Measurements from ENCODE around the gene POU6F1.

Gene POU6F1

DNA sequence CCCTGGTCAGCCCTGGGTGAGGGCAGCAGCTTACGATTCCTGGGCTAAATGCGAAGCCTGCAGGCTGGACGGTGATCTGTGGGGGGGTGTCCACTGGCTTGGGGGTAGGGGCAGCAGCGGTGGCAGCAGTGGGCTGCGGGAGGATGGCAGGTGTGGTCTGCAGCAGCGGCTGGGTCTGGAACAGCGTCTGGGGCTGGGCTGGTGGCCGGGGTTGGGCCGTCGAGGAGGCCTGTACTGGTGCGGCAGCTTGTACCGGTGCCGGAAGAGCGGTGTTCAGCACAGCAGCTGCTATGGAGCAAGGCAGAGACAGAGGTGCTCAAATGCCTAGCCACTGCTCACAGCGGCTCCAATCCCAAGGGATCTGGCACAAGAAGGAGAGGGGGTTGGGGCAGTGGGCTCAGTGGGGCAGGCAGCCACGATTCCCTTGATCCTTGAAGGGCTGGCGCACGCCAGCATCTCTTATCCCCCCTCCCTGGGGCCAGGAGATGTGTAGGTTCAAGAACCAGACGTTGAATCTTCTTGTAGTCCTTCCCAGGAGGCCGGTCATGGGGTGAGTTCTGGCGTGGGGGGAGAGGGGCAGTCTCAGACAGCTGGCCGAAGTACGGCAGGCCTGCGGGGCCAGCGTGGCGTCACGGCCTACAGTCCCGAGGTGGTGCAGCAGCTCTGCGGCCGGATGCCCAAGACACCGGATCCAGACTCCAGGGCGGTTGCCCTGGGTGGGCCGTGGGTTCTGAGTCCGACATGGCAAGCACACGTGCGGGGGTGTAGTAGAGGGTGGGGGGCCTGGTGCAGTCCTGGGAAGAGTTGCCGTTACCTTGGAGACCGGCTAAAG is 19.9 kb downstream of the POU6F1 start:
- DNase-seq, result no peak

DNA sequence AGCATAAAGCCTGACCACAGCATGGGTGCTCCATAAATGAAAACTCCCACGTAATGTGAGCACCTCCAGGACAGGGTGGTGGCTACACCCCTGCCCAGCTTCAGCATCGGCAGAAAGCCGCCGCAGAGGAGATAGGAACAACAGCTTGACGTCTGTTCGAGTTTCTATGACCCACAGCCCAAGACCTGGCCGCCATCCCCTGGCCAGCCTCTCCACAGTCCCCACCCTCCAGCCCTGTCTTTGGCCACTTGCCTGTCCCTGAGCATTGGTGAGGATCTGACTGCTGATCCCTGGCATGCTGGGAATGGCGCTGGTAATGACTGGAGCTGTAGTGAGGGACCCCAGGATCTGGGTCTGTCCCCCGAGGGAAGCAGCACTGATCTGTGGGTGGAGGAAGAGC is 21.3 kb downstream of the POU6F1 start:
- DNase-seq, result no peak

DNA sequence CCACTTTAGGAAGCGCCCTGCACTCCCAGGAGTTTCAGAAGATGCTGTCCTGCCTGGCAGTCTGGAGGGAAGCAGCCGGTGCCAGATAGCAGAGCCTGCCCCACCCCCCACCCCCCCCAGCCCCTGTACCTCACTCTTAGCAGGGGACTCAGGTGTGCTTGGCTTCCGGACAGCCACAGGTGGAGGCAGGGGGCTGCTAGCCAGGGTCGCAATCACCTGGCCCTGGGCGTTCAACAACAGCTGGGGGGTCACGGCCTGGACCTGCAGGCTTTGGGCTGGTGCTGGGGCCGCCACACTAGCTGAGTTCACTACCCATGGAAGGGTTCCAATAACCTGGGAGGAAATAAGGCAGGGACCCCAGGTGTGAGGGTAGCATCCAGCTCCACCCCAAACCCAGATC is 22.0 kb downstream of the POU6F1 start:
- no peak for DNase-seq

DNA sequence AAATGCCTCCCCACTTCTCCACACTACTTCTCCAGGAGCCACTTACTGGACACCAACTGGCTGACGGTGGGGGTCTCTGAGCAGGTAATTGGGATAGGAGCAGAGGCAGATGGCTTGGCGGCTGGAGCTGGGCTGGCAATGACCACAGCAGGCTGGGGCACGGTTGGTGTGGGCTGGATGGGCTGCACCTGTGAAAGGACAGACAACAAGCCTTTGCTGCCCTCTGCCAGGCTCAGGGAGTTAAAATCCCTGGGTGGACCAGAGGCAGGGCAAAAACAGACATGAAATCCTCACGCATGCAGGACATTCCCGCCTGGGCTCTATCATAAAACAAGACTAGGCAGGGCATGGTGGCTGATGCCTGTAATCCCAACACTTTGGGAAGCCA is 25.6 kb downstream of the POU6F1 start:
- DNase-seq, result no peak

DNA sequence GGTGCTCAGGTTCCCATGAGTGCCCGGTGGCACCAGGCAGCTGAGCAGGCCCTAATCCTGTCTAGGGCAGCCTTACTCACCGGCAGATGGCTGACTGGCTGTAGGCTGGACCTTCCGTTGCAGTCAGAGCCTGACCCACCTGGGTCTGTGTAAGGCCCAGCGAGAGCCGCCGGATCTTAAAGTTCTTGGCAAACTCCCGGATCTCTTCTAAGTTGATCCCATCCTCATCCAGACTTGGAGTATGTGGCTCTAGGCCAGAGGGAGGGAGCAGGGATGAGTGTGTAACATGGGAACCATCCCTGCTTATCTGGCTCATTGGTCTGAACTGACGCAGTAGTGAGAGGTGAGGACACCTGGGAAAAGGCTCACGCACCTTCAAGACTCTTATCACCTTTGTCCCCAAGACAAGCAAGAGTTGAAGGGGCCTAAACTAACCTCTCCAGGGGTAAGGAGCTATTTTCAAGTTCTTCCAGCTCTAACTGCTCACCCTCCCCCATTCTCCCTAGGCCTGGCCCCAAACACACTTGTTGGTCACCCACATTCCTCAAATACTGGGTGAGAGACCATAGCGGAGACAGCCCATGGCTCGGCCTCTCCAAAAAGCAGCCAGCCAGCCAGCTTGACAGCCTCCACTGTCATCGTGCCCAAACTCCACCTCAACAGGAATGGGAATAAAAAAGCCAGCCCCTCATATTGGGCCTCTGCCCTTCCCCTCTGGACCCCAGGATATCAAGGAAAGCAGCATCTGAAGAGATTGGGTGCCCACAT is 26.2 kb downstream of the POU6F1 start:
- DNase-seq, result no peak

DNA sequence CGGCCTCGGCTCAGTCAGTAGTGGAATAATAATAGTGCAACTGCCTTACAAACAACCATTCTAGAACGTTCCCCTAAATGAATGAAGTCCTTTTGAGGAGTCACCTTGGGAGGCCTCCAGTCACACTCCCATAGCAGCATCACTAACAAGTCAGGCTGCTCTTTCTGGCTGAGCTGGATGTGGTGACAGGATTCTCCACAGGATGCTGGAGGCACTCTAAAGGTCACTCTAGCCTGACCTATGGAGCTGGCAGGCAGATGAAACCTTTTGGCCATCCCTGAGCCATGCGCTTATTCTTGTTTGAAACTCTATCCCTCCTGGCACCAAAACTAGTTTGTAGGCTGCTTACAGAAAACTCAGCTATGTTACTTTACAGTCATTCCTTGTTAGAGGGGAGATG is 27.0 kb downstream of the POU6F1 start:
- no peak for DNase-seq

DNA sequence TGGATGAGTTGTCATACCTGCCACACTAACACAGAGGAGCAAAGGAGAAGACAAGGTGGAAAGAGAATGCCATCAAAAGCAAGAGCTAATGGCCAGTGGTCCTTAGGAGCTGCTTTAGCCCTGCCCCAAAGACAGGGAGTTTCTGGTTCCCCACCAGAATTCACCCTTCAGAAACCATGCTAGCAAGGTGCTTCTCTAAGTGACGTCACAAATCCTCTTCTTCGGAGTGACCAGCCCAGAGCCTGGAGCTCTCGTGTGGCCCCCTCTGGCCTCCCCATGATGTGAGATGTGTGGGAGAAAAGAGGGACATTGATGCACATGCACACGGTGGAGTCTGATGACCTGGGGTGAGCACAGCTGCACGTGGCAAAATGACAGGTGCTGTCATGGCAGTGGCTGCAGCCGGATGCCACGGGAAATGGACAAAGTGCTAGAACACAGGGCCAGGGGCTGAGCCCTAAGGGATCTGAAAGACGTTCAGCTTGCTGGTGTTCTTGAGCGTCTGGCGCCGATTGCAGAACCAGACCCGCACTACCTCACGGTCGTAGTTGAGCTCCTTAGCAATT is 28.0 kb downstream of the POU6F1 start:
- no peak for DNase-seq

DNA sequence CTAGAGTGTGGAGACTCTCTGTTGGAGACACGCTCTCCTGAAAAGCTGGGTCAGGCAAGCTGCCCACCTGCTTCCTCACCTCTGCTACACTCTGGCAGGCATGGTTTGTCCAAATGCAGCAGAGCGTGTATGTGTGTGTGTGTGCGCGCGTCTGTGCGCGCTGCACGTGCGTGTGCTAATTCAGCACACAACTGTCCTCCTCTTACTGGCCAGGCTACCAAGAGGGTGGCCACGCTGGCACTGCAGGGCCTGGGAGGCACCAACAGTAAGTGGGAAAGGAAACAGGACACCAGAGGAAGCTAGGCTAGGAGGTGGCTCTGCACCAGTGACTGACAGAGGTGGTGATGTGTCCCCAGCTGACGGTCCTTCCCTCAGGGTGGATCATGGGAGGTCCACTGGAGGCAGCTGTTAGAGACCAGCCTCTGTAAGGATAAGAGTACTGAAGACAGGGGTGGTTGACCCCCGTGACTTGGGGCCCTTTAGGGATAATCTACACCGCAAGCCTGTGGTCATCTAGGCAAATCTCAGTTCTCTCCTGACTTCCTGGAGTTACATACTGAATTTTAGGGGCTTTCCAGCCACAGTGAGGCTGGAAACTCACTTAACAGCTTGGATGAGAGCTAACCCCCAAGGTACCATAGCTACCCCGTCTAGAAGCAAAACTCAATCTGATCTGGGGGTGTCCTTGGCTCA is 29.4 kb downstream of the POU6F1 start:
- no peak for DNase-seq

DNA sequence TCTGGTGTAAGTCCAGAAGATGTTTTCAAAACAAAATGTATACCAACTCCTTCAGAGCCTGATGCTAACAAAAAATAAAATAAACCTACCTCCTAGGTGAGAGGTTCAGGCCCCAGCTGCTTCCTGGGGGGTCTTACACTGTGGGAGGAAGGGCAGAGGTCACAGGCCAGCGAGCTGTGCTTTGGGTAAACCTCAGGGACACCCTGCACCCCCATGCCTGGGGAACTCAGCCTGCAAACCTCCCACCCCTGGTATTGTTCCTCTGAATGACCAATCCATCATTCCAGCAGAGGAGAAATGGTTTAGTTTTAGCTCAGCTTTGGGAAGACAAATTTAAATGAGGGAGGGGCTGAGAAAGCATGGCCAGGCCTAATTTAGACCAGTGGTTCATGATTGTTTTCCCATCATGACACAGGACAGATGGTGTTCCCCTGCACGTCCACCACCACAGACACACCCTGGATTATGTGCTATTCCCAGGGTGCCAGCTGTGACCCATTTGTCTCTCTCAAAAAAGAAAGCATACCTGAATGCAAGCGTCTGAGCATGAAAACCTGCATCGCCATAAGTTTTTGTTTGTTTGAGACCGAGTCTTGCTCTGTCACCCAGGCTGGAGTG is 30.4 kb downstream of the POU6F1 start:
- no peak for DNase-seq

DNA sequence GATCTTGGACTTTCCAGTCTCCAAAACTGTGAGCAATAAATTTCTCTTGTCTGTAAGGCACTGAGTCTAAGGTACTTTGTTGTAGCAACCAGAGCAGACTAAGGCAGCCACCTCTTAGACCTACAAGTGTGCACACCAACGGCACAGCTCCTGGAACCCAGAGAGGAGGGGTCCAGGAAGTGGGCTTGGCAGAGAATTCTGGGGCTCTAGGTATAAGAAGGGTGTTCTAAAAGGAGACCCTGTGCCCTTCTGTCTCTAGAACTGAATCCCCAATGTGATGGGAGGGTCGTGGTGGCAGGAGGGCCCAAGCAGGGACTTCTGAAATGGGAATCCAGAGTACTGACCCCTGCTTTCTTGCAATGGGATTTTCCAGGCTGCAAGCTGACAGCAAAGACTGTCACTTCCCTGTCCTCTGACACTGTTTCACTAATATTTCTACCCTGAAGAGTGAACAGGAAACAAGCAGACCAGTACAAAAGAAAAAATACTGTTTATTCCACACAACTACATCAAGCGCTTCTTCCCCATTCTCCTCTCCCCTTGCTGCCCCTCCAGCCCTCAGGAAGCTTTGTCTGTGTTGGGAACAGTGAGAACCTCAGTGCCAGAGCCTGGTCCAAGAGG is 31.3 kb downstream of the POU6F1 start:
- DNase-seq, result no peak

DNA sequence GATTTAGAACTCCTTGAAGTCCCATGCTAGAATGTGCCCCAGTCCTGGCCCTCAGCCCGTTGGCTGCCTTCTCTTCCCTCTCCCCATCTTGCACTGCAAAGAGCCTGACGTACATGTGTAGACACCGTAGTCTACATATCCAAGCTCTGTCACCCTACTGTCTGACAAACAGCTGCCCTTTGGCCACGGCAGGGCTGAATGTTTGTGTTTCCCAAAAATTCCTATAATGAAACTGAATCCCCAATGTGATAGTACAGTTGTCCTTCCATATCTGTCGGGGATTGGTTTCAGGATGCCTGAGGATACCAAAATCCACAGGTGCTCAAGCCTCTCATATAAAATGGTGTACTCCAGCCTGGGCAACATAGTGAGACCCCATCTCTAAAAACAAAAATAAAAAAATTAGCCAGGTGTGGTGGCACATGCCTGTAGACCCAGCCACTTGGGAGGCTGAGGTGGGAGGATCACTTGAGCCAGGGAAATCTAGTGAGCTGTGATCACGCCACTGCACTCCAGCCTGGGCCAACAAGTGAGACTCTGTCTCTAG is 32.6 kb downstream of the POU6F1 start:
- DNase-seq, result no peak

DNA sequence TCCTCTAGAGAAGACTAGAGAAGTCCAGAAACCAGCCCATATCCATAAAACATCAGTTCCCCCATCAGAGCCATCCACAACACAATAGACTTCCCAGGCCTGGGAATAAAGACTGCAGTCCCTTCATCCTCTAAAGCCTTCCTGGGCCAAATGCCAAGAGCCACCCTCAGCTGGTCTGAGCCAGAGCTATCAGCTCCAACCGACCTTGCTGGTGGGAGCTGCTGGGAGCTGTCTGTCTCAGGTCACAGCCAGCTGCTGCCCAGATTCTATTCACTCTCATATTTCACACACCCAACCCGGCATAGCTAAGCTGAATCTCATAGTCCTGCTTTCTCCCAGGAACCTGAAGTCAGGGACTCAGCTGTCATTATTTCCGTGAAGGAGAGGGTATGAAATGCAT is 34.0 kb downstream of the POU6F1 start:
- DNase-seq, result no peak

DNA sequence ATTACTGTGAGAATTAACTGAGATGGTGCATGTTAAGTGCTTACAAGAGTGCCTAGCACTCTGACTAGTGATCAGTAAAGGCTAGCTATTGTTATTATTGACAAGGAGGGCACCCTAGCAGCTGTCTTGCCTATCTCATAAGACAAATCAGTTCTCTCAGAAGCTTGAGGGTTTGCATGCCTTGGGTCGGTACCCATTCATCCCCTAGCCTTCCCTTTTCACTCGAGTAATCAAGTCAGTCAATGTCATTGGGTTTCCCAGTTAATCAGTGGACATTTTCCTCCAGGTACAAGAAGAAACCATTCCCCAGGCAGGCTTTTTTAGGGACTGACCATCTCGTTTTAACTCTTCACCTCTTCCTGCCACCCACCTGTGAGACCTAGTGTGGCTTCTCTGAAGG is 34.5 kb downstream of the POU6F1 start:
- DNase-seq, result no peak

DNA sequence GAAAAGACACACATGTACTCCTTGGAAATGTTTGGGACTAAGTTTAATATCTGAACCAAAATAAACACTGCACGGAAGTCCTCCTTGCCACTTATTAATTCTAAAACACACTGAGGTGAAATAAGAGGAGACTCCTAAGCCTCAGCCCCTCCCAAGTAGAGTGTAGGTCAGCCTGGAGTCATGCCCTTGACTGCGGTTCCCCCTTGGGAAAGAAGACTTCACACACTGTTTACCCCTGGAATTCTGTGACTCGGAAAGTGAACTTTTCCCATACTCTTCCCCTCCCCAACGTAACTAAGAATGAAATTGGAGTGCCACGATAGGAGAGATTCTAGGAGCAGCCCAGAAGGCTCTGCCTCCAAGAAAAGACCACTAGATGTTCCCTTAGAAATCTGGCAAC is 36.3 kb downstream of the POU6F1 start:
- no peak for DNase-seq

DNA sequence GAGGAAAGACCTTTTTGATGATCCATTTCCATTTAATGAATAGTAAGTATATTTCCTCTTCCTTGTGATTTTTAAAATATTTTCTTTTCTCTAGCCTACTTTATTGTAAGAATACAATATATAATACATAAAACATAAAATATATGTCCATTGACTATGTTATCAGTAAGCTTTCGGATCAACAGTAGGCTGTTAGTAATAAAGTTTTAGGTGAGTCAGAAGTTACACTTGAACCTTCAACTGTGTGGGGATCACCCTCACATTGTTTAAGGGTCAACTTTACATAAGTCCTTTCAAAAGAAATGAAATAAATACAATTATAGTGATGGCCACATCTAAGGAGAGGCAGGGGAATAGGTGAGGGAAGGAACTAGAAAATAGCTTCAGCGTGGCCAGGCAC is 40.0 kb downstream of the POU6F1 start:
- no peak for DNase-seq

DNA sequence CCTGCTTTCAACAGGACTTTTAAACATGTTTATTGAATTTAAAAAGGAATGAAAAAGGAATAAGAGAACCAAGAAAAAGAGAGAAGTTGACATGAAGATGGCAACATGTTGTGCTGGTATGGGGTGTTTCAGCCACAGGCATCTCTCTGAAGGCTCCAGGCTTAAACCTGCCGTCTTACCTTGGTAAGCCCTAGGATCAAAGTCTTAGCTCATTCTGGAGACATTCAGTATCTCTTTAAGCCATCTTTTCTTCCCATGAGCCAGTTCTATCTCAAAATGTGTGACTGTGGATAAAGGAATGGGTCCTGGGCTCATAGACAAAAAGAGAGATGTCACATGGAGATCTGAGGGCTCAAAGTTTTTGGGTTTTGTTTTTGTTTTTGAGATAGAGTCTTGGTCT is 43.4 kb downstream of the POU6F1 start:
- no peak for DNase-seq

DNA sequence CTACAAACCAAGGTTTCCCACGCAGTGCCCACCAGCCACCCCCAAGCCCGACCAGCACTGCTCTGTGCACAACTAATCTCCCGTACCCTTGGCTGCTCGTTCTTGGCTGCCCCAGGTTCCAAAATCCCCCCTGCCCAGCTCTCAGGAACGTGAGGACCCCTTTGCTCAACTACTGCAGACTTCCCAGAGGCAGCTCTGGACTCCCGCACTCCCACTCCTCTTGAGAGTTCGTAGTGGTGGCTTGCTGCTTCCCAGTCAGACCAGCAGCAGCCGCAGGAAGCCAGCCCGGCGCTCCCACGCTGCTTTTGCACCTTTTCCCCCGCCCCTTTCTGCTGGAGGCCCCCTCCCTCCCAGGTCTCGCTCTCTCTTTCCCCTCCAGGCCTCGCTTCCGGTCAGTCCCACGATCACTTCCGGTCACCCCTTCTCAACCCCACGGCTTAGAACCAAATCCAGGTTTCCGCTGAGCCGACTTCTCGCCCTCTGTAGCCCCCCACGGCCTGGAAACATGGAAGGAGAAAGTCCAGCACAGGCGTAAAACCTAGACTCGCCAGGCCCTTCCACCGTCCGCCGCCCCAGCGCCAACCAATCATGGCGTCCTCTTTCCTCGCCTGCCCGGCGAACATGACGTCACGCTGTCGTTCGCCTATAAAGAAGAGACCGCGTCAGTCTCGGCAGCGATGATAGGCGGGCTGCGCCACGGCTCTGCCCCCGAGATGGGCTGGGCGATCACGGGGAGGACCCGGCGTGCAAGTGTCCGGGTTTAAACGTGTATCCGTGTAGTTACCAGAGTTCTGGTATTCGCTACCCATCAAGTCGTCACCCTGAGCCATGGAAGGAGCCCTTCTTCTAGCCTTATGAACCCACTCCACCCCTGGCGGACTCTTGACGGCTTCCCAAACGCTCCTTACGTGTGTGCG is 45.1 kb downstream of the POU6F1 start, which contains the start of gene TFCP2:
TFCP2 (minus strand) TSS at position 621 of the 917 bp plus-strand sequence. CDS start 713 bp downstream, outside the sequence.
- peak; percentile 83 to 92 (median 89) for DNase-seq

DNA sequence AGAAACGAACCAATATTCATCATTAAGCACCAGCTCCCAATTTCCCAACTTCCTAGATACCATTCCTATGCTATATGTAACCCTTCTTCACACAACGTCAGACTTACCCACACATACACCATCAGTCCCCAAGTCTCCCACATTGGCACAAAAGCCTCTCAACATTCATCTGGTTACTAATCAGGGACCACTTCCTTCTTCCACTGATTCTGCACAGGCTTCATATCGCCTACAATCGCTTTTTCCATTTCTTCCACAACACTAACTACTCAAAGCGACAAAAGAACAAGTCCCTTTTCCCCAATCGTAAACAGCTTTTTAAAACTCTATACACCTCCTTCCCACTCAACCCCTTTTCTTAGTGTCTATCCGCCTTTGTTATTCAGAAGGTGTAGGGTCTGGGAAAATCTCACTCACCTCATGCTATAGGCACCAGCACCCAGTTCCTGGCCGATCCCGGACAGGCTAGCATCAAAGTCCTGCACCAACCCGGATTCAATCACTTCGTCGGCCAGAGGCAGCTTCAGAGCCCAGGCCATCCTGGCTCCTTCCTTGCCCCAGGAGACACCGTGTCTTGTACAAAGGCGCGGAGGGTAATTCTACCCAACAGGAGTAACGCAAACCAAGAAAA is 45.9 kb downstream of the POU6F1 start:
- DNase-seq, result peak in 1 of 6 experiments; percentile 45

DNA sequence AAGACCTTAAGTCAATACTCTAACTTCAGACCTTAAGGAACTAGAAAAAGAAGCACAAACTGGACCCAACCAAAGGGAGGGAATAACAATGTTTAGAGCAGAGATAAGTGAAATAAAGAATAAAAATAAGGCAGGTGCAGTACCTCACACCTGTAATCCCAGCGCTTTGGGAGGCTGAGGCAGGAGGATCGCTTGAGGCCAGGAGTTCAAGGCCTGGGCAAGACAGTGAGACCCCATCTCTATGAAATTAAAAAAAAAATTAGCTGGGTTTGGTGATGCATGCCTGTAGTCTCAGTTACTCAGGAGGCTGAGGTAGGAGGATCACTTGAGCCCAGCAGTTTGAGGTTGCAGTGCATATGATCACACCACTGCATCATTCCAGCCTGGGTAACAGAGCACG is 54.1 kb downstream of the POU6F1 start:
- no peak for DNase-seq

DNA sequence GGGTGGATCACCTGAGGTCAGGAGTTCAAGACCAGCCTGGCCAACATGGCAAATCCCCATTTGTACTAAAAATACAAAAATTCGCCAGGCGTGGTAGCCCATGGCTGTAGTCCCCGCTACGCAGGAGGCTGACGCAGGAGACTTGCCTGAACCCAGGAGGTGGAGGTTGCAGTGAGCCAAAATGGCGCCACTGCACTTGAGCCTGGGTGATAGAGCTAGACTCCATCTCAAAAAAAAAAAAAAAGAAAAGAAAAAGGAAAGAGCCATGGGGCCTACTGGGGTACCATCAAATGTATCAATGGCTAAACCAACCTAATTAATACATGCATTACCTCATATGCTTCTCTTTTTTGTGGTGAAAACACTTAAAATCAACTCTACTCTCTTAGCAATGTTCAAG is 55.6 kb downstream of the POU6F1 start:
- no peak for DNase-seq

Data from stimulated activated naive CD4-positive, alpha-beta T cell (primary cell).